Naive thymus-derived CD4-positive, alpha-beta T cell (primary cell): Measurements from ENCODE around the gene STS. TPM values are rescaled to one million over a fixed set of nuclear protein-coding genes. Genes with fewer than 3 reads are reported as not detected.

ENCODE experiments used
- ATAC-seq: fragments of 150-1000 bp; cut with Tn5 transposase; 2 replicates; pipeline ENCODE4 v1.10.0; 2021; ENCODE audit warnings: mild to moderate bottlenecking, moderate library complexity
- CTCF ChIA-PET: fragments of 350-600 bp; sonication (Branson Sonifier 250); formaldehyde crosslinking; loops from one replicate; lab custom pipeline; 2021; ENCODE audit warnings: antibody characterized with exemption; lab: Charles Lee
- POLR2A ChIA-PET: fragments of 350-600 bp; sonication (Branson Sonifier 250); formaldehyde crosslinking; loops from one replicate; lab custom pipeline; 2021; ENCODE audit warnings: antibody characterized with exemption, inconsistent platforms; lab: Charles Lee
- DNase-seq, 9 donors: peaks; one replicate each; pipeline versions ENCODE4 v3.0.0 to v3.0.0-alpha.2; 2020 to 2022; ENCODE audit warnings: mixed read lengths in 1 of 9
- H3K27ac ChIP-seq: one replicate; pipeline ENCODE4 v1.7.0; 2013; ENCODE audit warnings: mild to moderate bottlenecking, low read depth, low read length, moderate library complexity
- H3K27me3 ChIP-seq, 2 donors: one replicate each; pipeline ENCODE4 v1.7.0; 2013; ENCODE audit warnings: low read length in 2 of 2, mild to moderate bottlenecking in 2 of 2, moderate library complexity in 2 of 2; ENCODE audit not compliant: control insufficient read depth in 2 of 2, insufficient read depth in 2 of 2
- H3K36me3 ChIP-seq, 3 experiments: 1 replicate in 2 of 3; 2 replicates in 1 of 3; pipeline ENCODE4 v1.7.0; 2013; ENCODE audit warnings: low read length in 3 of 3, mild to moderate bottlenecking in 3 of 3, moderate library complexity in 1 of 3; ENCODE audit not compliant: insufficient read depth in 3 of 3, control insufficient read depth in 2 of 3
- H3K4me1 ChIP-seq, 2 donors: one replicate each; pipeline ENCODE4 v1.7.0; 2013; ENCODE audit warnings: low read length in 2 of 2, mild to moderate bottlenecking in 2 of 2, moderate library complexity in 1 of 2; ENCODE audit not compliant: control insufficient read depth in 2 of 2, insufficient read depth in 2 of 2
- H3K4me3 ChIP-seq: 2 replicates; pipeline ENCODE4 v1.7.0; 2013; ENCODE audit warnings: mild to moderate bottlenecking, low read length
- H3K9me3 ChIP-seq, 3 experiments: 1 replicate in 2 of 3; 2 replicates in 1 of 3; pipeline ENCODE4 v1.7.0; 2013; ENCODE audit warnings: low read length in 3 of 3; ENCODE audit not compliant: control insufficient read depth in 2 of 3
- H3K27ac Mint-ChIP-seq, 9 donors: one replicate each; pipeline ENCODE4 v1.8.0; 2020 to 2022; ENCODE audit warnings: mixed read lengths in 9 of 9, mild to moderate bottlenecking in 8 of 9, moderate library complexity in 5 of 9, inconsistent platforms in 2 of 9
- H3K27me3 Mint-ChIP-seq, 5 donors: one replicate each; pipeline ENCODE4 v1.8.0; 2021 to 2022; ENCODE audit warnings: mixed read lengths in 5 of 5, mild to moderate bottlenecking in 1 of 5
- H3K36me3 Mint-ChIP-seq, 5 donors: one replicate each; pipeline ENCODE4 v1.8.0; 2020 to 2022; ENCODE audit warnings: mixed read lengths in 5 of 5, mild to moderate bottlenecking in 3 of 5, inconsistent platforms in 1 of 5
- H3K4me1 Mint-ChIP-seq, 7 donors: one replicate each; pipeline ENCODE4 v1.8.0; 2020 to 2022; ENCODE audit warnings: mixed read lengths in 7 of 7, mild to moderate bottlenecking in 3 of 7, inconsistent platforms in 1 of 7
- H3K4me3 Mint-ChIP-seq, 10 donors: one replicate each; pipeline ENCODE4 v1.8.0; 2020 to 2022; ENCODE audit warnings: mild to moderate bottlenecking in 10 of 10, mixed read lengths in 10 of 10, moderate library complexity in 6 of 10, inconsistent platforms in 2 of 10
- H3K9me3 Mint-ChIP-seq, 11 donors: one replicate each; pipeline ENCODE4 v1.8.0; 2020 to 2022; ENCODE audit warnings: mixed read lengths in 11 of 11, mild to moderate bottlenecking in 4 of 11, inconsistent platforms in 1 of 11, moderate library complexity in 1 of 11
- intact Hi-C, 2 donors: fragments of 100-400 bp; cut with micrococcal nuclease; formaldehyde crosslinking; loops; one replicate each; pipeline ENCODE4 v1.15.1; 2023
- microRNA-seq: library from miRNA; unstranded; fragments of <30 nt; microRNA quantifications from one replicate; pipeline ENCODE4 v1.2.0, GENCODE V29; 2022; ENCODE audit warnings: borderline microRNAs expressed
- polyA plus RNA-seq, 2 donors: library from polyadenylated mRNA; unstranded; fragments of 300-500 nt; fragmentation: Illumina TruSeq; gene quantifications; one replicate each; pipeline ENCODE4 v1.2.3, GENCODE V29; 2021
- total RNA-seq, 6 experiments: library from RNA in 5 of 6; stranded (reverse) in 5 of 6; gene quantifications; 1 replicate in 5 of 6; 2 replicates in 1 of 6; pipeline ENCODE4 v1.2.3 and lab custom pipeline; 2021 to 2026

STS gene
- total and polyA plus RNA-seq, 7 experiments from 2014 or later = 0.21 to 2.3 (median 0.78) TPM

DNA sequence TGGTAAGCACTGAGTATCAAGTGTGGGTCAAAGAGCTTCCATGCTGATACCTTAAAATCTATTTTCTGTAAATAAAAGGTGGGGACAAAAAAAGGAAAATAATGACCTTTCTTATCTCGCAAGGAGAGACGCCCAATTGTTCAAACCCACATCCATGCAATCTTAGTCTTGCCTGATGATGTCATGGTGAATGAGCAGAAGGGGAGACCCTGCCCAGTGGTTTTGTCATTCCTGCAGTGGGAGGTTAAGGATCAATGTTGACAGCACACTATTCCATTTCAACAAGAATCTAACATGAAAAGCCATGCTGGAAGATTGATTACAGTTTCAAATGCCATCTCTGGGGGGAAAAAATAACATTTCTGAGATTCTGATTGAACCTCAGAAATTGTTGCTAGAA lies 41.2 kb downstream of the STS start:
- Mint-ChIP-seq H3K36me3 (peaks cover 0 to 12% (median 0%) of the 10 kb centered on the region in 5 donors), H3K4me1 (no peaks in the 10 kb centered on the region), H3K4me3 (no peak overlapping the region), H3K9me3 (peaks cover 0 to 6% (median 0%) of the 10 kb centered on the region in 11 donors), H3K27me3 (no peaks in the 10 kb centered on the region), H3K27ac (no peak overlapping the region)
- intact Hi-C loops = no loop called here
- no peak overlapping the region for H3K4me3 ChIP-seq
- no peaks in the 10 kb centered on the region for H3K27me3 ChIP-seq
- no peak for DNase-seq
- POLR2A ChIA-PET = no interaction called here
- CTCF ChIA-PET = no interaction called here
- H3K4me1 ChIP-seq = no peaks in the 10 kb centered on the region
- no peak overlapping the region for H3K27ac ChIP-seq
- no peaks in the 10 kb centered on the region for H3K36me3 ChIP-seq
- ATAC-seq = no peak
- H3K9me3 ChIP-seq = no peaks in the 10 kb centered on the region

DNA sequence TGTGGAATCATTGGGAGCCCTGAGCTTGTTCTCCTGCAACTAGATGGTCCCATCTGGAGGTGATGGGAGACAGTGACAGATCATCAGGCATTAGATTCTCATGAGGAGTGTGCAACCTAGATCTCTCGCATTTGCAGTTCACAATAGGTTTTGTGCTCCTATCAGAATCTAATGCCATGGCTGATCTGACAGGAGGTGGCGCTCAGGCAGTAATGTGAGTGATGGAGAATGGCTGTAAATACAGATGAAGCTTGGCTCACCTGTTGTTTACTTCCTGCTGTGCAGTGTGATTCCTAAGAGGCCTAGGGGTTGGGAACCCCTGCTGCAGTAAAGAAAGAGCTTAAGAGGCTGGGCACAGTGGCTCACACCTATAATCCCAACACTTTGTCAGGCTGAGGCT lies 42.6 kb downstream of the STS start:
- Mint-ChIP-seq H3K36me3 (peaks cover 0 to 12% (median 0%) of the 10 kb centered on the region in 5 donors), H3K27me3 (no peaks in the 10 kb centered on the region), H3K9me3 (peaks cover 0 to 6% (median 0%) of the 10 kb centered on the region in 11 donors), H3K4me1 (no peaks in the 10 kb centered on the region), H3K4me3 (no peak overlapping the region), H3K27ac (no peak overlapping the region)
- Histone ChIP-seq H3K4me3 (no peak overlapping the region), H3K36me3 (no peaks in the 10 kb centered on the region), H3K4me1 (no peaks in the 10 kb centered on the region), H3K9me3 (no peaks in the 10 kb centered on the region), H3K27me3 (no peaks in the 10 kb centered on the region), H3K27ac (no peak overlapping the region)
- intact Hi-C loops = no loop called here
- CTCF ChIA-PET = no interaction called here
- no peak for DNase-seq
- POLR2A ChIA-PET = no interaction called here
- no peak for ATAC-seq

DNA sequence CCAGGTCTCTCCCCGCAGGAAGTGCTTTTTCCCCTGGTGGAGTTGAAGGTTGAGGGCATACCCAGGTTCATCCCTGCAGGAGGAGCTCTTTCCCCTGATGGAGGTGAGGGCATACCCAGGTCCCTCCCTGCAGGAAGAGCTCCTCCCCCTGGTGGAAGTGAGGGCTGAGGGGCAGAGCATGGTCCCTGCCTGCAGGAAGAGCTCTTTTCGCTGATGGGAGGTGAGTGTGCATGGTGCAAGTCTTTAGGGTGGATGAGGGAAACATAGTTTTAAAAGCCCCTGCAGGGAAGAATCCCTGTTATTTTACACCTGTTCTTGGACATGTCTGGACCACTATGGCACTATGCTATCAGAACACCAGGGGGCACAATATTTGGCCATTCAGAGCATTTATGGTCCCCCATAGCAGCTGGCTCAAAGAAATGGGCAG lies 44.2 kb downstream of the STS start:
- Histone ChIP-seq H3K9me3 (no peaks in the 10 kb centered on the region), H3K27ac (no peak overlapping the region), H3K27me3 (no peaks in the 10 kb centered on the region), H3K36me3 (no peaks in the 10 kb centered on the region), H3K4me3 (no peak overlapping the region), H3K4me1 (no peaks in the 10 kb centered on the region)
- Mint-ChIP-seq H3K9me3 (peaks cover 0 to 4% (median 0%) of the 10 kb centered on the region in 11 donors), H3K36me3 (peaks cover 0 to 14% (median 0%) of the 10 kb centered on the region in 5 donors), H3K4me1 (no peaks in the 10 kb centered on the region), H3K27me3 (no peaks in the 10 kb centered on the region), H3K4me3 (no peak overlapping the region), H3K27ac (no peak overlapping the region)
- DNase-seq = no peak
- ATAC-seq = no peak
- ChIA-PET CTCF (no interaction called here), POLR2A (no interaction called here)
- intact Hi-C loops = no loop called here

DNA sequence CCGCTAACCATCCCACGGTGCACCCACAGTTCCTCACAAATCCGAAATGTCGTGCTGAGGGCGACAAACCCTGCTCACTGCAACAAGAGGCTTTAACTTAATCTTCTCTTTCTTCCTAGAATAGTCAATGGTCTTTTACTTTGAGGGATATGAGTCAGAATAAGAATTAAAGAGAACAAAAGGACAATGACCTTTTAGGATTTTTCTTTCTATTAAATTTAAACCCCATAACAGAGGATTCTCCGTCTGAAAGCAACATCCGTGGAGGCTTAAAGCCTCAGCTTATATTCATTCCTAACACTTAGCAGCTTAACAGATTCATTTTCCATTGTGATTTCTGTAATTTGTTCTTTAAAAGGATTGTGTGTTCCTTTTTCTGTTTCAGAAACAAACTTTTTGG lies 45.4 kb downstream of the STS start:
- Histone ChIP-seq H3K27ac (no peak overlapping the region), H3K4me3 (no peak overlapping the region), H3K4me1 (no peaks in the 10 kb centered on the region), H3K36me3 (no peaks in the 10 kb centered on the region), H3K27me3 (no peaks in the 10 kb centered on the region), H3K9me3 (no peaks in the 10 kb centered on the region)
- no peaks in the 10 kb centered on the region for H3K27me3 Mint-ChIP-seq
- no peaks in the 10 kb centered on the region for H3K4me1 Mint-ChIP-seq
- ChIA-PET CTCF (no interaction called here), POLR2A (no interaction called here)
- H3K36me3 Mint-ChIP-seq = peaks cover 0 to 19% (median 0%) of the 10 kb centered on the region in 5 donors
- ATAC-seq (no peak), DNase-seq (no peak)
- intact Hi-C loops = no loop called here
- no peak overlapping the region for H3K4me3 Mint-ChIP-seq
- peaks cover 0 to 4% (median 0%) of the 10 kb centered on the region in 11 donors for H3K9me3 Mint-ChIP-seq
- H3K27ac Mint-ChIP-seq = no peak overlapping the region

DNA sequence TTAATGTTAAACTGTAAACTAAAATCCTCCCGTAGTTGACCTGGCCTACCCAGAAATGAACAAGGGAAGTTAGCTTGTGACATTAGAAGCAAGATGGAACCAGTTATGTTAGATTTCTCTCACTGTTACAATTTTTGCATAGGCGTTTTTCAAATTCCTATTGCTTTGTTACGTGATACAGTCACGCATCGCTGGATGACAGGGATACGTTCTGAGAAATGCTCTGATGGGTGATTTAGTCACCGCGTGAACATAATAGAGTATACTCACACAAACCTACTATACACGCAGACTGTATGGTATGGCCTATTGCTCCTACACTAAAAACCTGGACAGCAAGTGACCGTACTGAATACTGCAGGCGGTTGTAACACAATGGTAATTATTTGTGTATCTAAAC lies 47.1 kb downstream of the STS start:
- Histone ChIP-seq H3K36me3 (no peaks in the 10 kb centered on the region), H3K4me3 (no peak overlapping the region), H3K27me3 (no peaks in the 10 kb centered on the region), H3K27ac (no peak overlapping the region), H3K9me3 (no peaks in the 10 kb centered on the region), H3K4me1 (no peaks in the 10 kb centered on the region)
- ATAC-seq = no peak
- H3K9me3 Mint-ChIP-seq = peaks cover 0 to 4% (median 0%) of the 10 kb centered on the region in 11 donors
- H3K27me3 Mint-ChIP-seq = no peaks in the 10 kb centered on the region
- CTCF ChIA-PET = no interaction called here
- peaks cover 0 to 19% (median 0%) of the 10 kb centered on the region in 5 donors for H3K36me3 Mint-ChIP-seq
- intact Hi-C loops = no loop called here
- POLR2A ChIA-PET = no interaction called here
- no peaks in the 10 kb centered on the region for H3K4me1 Mint-ChIP-seq
- DNase-seq = no peak
- H3K27ac Mint-ChIP-seq = no peak overlapping the region
- H3K4me3 Mint-ChIP-seq = no peak overlapping the region

Small RNA genes lying within 50 kb of the gene (microRNA-seq; reads per million reads assigned to microRNA genes)
- not detected for gene MIR4767

Other genes with a start within 250 kb of the STS start
- gene PUDP, start 441 bp downstream of the STS start, total RNA-seq = 10 to 100 TPM in 3 of 5 experiments, 1 to 10 TPM in 2; 6.2 to 12.9 (median 10.5) TPM
- 10 to 100 TPM in 1 of 2 donors, 1 to 10 TPM in 1; 8.1 to 16.5 TPM for gene PUDP, start 441 bp downstream of the STS start, polyA plus RNA-seq